Adrenal gland (tissue), 12 donors: ENCODE data around the gene CALML4. TPM values are rescaled to one million over a fixed set of nuclear protein-coding genes. Genes with fewer than 3 reads are reported as not detected.
"Not testable (repeated sequence)": the region's sequence is repeated elsewhere in the genome, so short reads cannot be mapped to it uniquely, and the experiment has no call there.

Source experiments
- DNase-seq, 7 donors: peaks; one replicate each; pipeline ENCODE4 v3.0.0-alpha.2; 2019 to 2020
- H3K27ac ChIP-seq, 5 donors: fragments of 200-600 bp; sonication (generic) in 4 of 5; 1 replicate in 3 of 5; 2 replicates in 2 of 5; pipeline versions ENCODE4 v1.5.1 to v1.8.0; 2016 to 2020; ENCODE audit warnings: mild to moderate bottlenecking in 1 of 5
- H3K27me3 ChIP-seq: fragments of 200-600 bp; 2 replicates; pipeline ENCODE4 v1.8.0; 2021
- H3K36me3 ChIP-seq, 2 donors: fragments of 200-600 bp; replicated peaks in 1 of 2; 1 replicate in 1 of 2; 2 replicates in 1 of 2; pipeline versions ENCODE4 v1.5.1 to v1.8.0; 2018 to 2022
- H3K4me1 ChIP-seq, 2 donors: fragments of 200-600 bp; replicated peaks in 1 of 2; 1 replicate in 1 of 2; 2 replicates in 1 of 2; pipeline versions ENCODE4 v1.5.1 to v1.8.0; 2018 to 2021
- H3K4me3 ChIP-seq, 4 donors: fragments of 200-600 bp; sonication (generic) in 3 of 4; one replicate each; pipeline ENCODE4 v1.5.1; 2016 to 2018
- H3K9me3 ChIP-seq, 3 donors: fragments of 200-600 bp; sonication (generic) in 1 of 3; replicated peaks in 1 of 3; 1 replicate in 2 of 3; 2 replicates in 1 of 3; pipeline versions ENCODE4 v1.5.1 to v1.8.0; 2016 to 2021
- POLR2A ChIP-seq, 2 donors: fragments of 450-650 bp; IDR thresholded peaks; one replicate each; pipeline ENCODE4 v1.6.1; 2017; ENCODE audit warnings: antibody characterized with exemption in 2 of 2, mild to moderate bottlenecking in 2 of 2, moderate library complexity in 1 of 2
- WGBS, 4 donors: extraction: QIAGEN DNeasy Blood & Tissue Kit in 2 of 4; methylation state at CpG; one replicate each; pipeline versions ENCODE4 v1.1.5 to v1.1.7; 2013 to 2017; 5-methylcytosine and 5-hydroxymethylcytosine counted together
- intact Hi-C, 2 donors: fragments of 100-400 bp; cut with DNase I; formaldehyde crosslinking; loops; one replicate each; pipeline versions ENCODE4 v1.14.1 to v1.15.0; 2022 to 2023
- polyA plus RNA-seq, 3 donors: library from polyadenylated mRNA; stranded (reverse); fragments of 200-250 nt in 2 of 3; fragments of 350-450 nt in 1 of 3; fragmentation: Illumina TruSeq in 1 of 3; extraction: RNeasy Lipid Tissue Mini Kit (QIAGEN cat#74804) in 1 of 3; gene quantifications; one replicate each; pipeline ENCODE4 v1.2.3, GENCODE V29; 2013 to 2014
- total RNA-seq, 9 donors: library from RNA; depleted of rRNA in 4 of 9; stranded (reverse); fragments of >200 nt in 4 of 9; fragments of 120-200 nt in 1 of 9; fragmentation: NEBNext Ultra II Directional in 1 of 9; extraction: Animal tissue kit (Norgen Biotek cat#: 25700) in 1 of 9; gene quantifications; one replicate each; pipeline versions ENCODE4 v1.1.0 to v1.2.4, GENCODE V29; 2013 to 2023
- TF ChIP-seq, protein P1 (sequence below), 6 experiments: fragments of 450-650 bp in 4 of 6; fragments of 200-600 bp in 2 of 6; sonication (generic) in 1 of 6; IDR thresholded peaks; 1 replicate in 5 of 6; 2 replicates in 1 of 6; pipeline versions ENCODE4 v1.5.1 to v1.8.0; 2016 to 2021; ENCODE audit warnings: antibody characterized with exemption in 6 of 6, mild to moderate bottlenecking in 2 of 6, moderate library complexity in 1 of 6
- donor health status: healthy with polysubstance abuse.
- donor health status: Bipolar disorder and iron deficiency.
- donor health status: DM: yes; HTN: yes; CAD: no.
- donor health status: DM: no; HTN: no; CAD: no.
- donor health status: DM: no; HTN: no; CAD: no.
- donor health status: DM: yes; HTN: yes; CAD: no.

The CALML4 gene
- total and polyA plus RNA-seq, 12 donors = 3.3 to 25.1 (median 7.2) TPM

DNA sequence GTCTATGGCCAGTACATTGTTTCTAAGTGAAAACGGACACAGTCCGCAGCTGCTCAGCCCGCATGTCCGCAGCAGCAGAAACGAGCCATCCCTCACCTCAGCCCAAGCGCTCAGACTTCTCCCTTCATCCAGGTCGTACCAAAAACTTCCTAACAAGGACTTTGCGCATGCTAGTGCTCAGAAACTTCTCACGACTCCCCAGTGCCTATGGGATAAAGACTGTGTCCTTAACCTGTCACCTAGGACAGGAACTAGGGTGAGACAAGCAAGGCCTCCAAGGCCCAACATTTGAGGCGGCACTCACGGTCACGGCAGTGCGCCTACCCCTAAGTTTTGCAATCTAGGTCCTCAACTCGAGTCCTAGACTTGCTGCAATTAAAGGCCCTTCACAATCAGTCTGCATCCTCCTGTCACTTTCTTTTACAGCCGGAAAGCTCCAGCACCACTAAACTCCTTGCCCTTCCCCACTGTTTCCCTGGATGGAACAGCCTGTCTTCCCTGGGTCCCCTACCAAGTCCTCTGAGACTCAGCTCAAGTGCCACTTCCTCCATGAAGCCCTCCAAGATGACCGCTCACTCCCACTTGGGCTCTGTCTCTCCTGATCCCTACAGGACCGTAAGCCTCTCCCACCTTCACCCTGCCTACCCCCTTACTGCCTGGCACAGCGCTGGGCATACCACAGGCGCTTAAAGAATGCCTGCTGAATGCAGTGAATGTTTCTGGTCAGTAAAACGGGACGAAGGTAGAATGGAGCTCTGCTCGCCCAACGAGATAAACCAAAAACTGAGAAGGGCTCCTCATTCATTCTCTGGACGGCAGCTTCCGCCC lies 23.2 kb upstream of the CALML4 start:
- H3K4me3 ChIP-seq = peak overlapping the region; percentile 56 to 92 (median 77)
- peak overlapping the region in 2 of 5 donors; percentile 87 to 89 for H3K27ac ChIP-seq
- peak in 1 of 7 donors; percentile 55 for DNase-seq
- WGBS, 4 donors = 38 to 43% (median 41%) methylated on average over 20 to 25 of the region's 25 CpGs
- no peaks in the 10 kb centered on the region for H3K36me3 ChIP-seq
- H3K27me3 ChIP-seq = no peaks in the 10 kb centered on the region
- TF ChIP-seq POLR2A (IDR thresholded peaks at IDR 0.05) = no peak
- TF ChIP-seq, protein P1, sequence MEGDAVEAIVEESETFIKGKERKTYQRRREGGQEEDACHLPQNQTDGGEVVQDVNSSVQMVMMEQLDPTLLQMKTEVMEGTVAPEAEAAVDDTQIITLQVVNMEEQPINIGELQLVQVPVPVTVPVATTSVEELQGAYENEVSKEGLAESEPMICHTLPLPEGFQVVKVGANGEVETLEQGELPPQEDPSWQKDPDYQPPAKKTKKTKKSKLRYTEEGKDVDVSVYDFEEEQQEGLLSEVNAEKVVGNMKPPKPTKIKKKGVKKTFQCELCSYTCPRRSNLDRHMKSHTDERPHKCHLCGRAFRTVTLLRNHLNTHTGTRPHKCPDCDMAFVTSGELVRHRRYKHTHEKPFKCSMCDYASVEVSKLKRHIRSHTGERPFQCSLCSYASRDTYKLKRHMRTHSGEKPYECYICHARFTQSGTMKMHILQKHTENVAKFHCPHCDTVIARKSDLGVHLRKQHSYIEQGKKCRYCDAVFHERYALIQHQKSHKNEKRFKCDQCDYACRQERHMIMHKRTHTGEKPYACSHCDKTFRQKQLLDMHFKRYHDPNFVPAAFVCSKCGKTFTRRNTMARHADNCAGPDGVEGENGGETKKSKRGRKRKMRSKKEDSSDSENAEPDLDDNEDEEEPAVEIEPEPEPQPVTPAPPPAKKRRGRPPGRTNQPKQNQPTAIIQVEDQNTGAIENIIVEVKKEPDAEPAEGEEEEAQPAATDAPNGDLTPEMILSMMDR (IDR thresholded peaks at IDR 0.05) = no peak
- intact Hi-C loops = no loop called here
- peaks cover 8 to 27% of the 10 kb centered on the region in 2 donors for H3K4me1 ChIP-seq
- no peaks in the 10 kb centered on the region for H3K9me3 ChIP-seq

GRCh38 chr15:68227643-68228142 lies 22.6 kb upstream of the CALML4 start:
- no peaks in the 10 kb centered on the region for H3K36me3 ChIP-seq
- no peaks in the 10 kb centered on the region for H3K27me3 ChIP-seq
- DNase-seq = peak in 1 of 7 donors; percentile 51
- TF ChIP-seq, protein P1 (IDR thresholded peaks at IDR 0.05) = no peak
- no peak for TF ChIP-seq POLR2A (IDR thresholded peaks at IDR 0.05)
- WGBS, 4 donors = 83 to 89% (median 87%) methylated on average over 5 to 9 of the region's 9 CpGs
- H3K4me3 ChIP-seq = no peak overlapping the region
- H3K4me1 ChIP-seq = peaks cover 8 to 27% of the 10 kb centered on the region in 2 donors
- no peak overlapping the region for H3K27ac ChIP-seq
- H3K9me3 ChIP-seq = no peaks in the 10 kb centered on the region
- intact Hi-C loops = no loop called here

GRCh38 chr15:68225442-68225841 lies 20.3 kb upstream of the CALML4 start:
- H3K4me1 ChIP-seq = peaks cover 8 to 27% of the 10 kb centered on the region in 2 donors
- H3K27ac ChIP-seq, H3K9me3 ChIP-seq, DNase-seq, H3K36me3 ChIP-seq, intact Hi-C loops, H3K27me3 ChIP-seq, H3K4me3 ChIP-seq: not testable (repeated sequence)
- WGBS, 4 donors = 94 to 96% (median 95%) methylated on average over 4 of the region's 4 CpGs

DNA sequence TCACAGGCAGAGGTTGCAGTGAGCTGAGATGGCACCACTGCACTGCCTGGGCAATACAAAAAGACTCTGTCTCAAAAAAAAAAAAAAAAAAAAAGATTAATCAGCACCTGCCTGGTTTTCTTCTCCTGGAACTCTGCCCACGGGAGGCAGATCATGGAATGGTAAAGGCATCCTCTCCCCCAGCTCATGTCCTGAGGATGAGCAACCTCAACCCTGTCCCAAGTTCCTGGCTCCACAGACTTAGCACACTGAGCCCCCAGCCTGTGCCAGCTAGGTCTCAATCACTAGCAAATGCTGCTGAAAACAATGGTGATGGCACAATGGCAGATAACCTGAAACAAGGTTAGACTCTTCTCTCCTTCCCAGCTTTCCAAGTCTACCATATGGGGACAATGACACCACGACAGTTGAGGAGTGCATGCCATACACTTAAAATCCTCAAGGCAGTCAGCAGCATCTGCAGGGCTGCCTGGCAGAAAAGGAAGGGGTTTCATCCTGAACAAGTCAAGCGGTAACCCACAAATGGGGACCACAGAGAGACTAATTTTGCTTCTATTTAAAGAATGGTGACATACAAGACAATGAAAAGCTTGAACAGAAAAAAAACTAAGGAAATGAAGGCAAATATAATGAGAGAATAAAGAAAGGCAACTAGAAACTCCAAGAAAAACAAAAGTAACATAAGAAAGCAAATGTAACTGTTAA lies 19.6 kb upstream of the CALML4 start:
- Histone ChIP-seq H3K36me3 (no peaks in the 10 kb centered on the region), H3K4me3 (no peak overlapping the region), H3K27me3 (no peaks in the 10 kb centered on the region), H3K27ac (no peak overlapping the region), H3K4me1 (peaks cover 8 to 23% of the 10 kb centered on the region in 2 donors), H3K9me3 (no peaks in the 10 kb centered on the region)
- peak in 1 of 7 donors; percentile 51 for DNase-seq
- intact Hi-C loops = no loop called here
- no peak for TF ChIP-seq POLR2A (IDR thresholded peaks at IDR 0.05)
- TF ChIP-seq, protein P1 (IDR thresholded peaks at IDR 0.05) = no peak
- WGBS, 4 donors = 74 to 85% (median 83%) methylated on average over 3 of the region's 3 CpGs
